Measurements from ENCODE around the gene HSPB1.
"Not testable (repeated sequence)": the region's sequence is repeated elsewhere in the genome, so short reads cannot be mapped to it uniquely, and the experiment has no call there.

HSPB1 gene

GRCh38 chr7:76286842-76287403 lies 15.6 kb upstream of the HSPB1 start:
- in situ Hi-C loops (cut with MboI; ENCODE audit: low sequenced_read_pairs), result no loop called here
- H3K27me3 ChIP-seq (ENCODE audit: low read depth), result no peaks in the 10 kb centered on the region
- H3K9me3 ChIP-seq, result no peaks in the 10 kb centered on the region
- no peak overlapping the region for H3K4me3 ChIP-seq
- H3K36me3 ChIP-seq (replicated peaks), result peaks cover 15% of the 10 kb centered on the region
- H3K4me1 ChIP-seq, result peaks cover 17% of the 10 kb centered on the region
- no peak for DNase-seq (ENCODE audit: low spot score in 2 of 2)

- in situ Hi-C loops (cut with MboI; ENCODE audit: low sequenced_read_pairs); H3K9me3 ChIP-seq; DNase-seq (ENCODE audit: low spot score in 2 of 2); H3K27me3 ChIP-seq (ENCODE audit: low read depth); H3K4me3 ChIP-seq; H3K36me3 ChIP-seq (replicated peaks): not testable (repeated sequence)
- H3K4me1 ChIP-seq, result peaks cover 27% of the 10 kb centered on the region
These were observed 11.6 kb upstream of the HSPB1 start for GRCh38 chr7:76290847-76291350.

GRCh38 chr7:76291351-76292212 lies 10.9 kb upstream of the HSPB1 start:
- Histone ChIP-seq H3K27me3 (ENCODE audit: low read depth) (no peaks in the 10 kb centered on the region), H3K4me1 (peaks cover 27% of the 10 kb centered on the region), H3K36me3 (replicated peaks) (peaks cover under 1% of the 10 kb centered on the region; the same call in 1 of the 2 replicates), H3K9me3 (no peaks in the 10 kb centered on the region), H3K4me3 (peak overlapping the region; percentile 3; the same call in 1 of the 2 replicates)
- DNase-seq (ENCODE audit: low spot score in 2 of 2), result peak; percentile 79 to 93
- in situ Hi-C loops (cut with MboI; ENCODE audit: low sequenced_read_pairs), result no loop called here

GRCh38 chr7:76292213-76292573 lies 10.3 kb upstream of the HSPB1 start:
- Histone ChIP-seq H3K36me3 (replicated peaks) (no peaks in the 10 kb centered on the region), H3K27me3 (ENCODE audit: low read depth) (no peaks in the 10 kb centered on the region), H3K4me1 (peaks cover 27% of the 10 kb centered on the region), H3K9me3 (no peaks in the 10 kb centered on the region), H3K4me3 (peak overlapping the region; percentile 3; the same call in 1 of the 2 replicates)
- DNase-seq (ENCODE audit: low spot score in 2 of 2), result no peak
- in situ Hi-C loops (cut with MboI; ENCODE audit: low sequenced_read_pairs), result no loop called here

GRCh38 chr7:76292911-76293310 lies 9.6 kb upstream of the HSPB1 start:
- H3K27me3 ChIP-seq (ENCODE audit: low read depth); H3K9me3 ChIP-seq; H3K36me3 ChIP-seq (replicated peaks); H3K4me3 ChIP-seq; DNase-seq (ENCODE audit: low spot score in 2 of 2); in situ Hi-C loops (cut with MboI; ENCODE audit: low sequenced_read_pairs): not testable (repeated sequence)
- peaks cover 27% of the 10 kb centered on the region for H3K4me1 ChIP-seq

GRCh38 chr7:76293407-76293901 lies 9.0 kb upstream of the HSPB1 start:
- no peaks in the 10 kb centered on the region for H3K36me3 ChIP-seq (replicated peaks)
- no peaks in the 10 kb centered on the region for H3K27me3 ChIP-seq (ENCODE audit: low read depth)
- H3K9me3 ChIP-seq, result no peaks in the 10 kb centered on the region
- no peak overlapping the region for H3K4me3 ChIP-seq
- H3K4me1 ChIP-seq, result peaks cover 27% of the 10 kb centered on the region
- in situ Hi-C loops (cut with MboI; ENCODE audit: low sequenced_read_pairs), result no loop called here
- DNase-seq (ENCODE audit: low spot score in 2 of 2), result no peak

- H3K4me3 ChIP-seq, result no peak overlapping the region
- DNase-seq (ENCODE audit: low spot score in 2 of 2), result peak; percentile 79 to 95
These were observed 8.0 kb upstream of the HSPB1 start for GRCh38 chr7:76294344-76295024.

GRCh38 chr7:76296743-76297740 lies 5.4 kb upstream of the HSPB1 start:
- DNase-seq (ENCODE audit: low spot score in 2 of 2), result no peak
- H3K27me3 ChIP-seq (ENCODE audit: low read depth), result no peaks in the 10 kb centered on the region
- H3K4me3 ChIP-seq, result no peak overlapping the region
- no peaks in the 10 kb centered on the region for H3K9me3 ChIP-seq
- in situ Hi-C loops (cut with MboI; ENCODE audit: low sequenced_read_pairs), result no loop called here
- H3K36me3 ChIP-seq (replicated peaks), result no peaks in the 10 kb centered on the region
- H3K4me1 ChIP-seq, result peaks cover 13% of the 10 kb centered on the region

More at GRCh38 chr7:76294344-76295024, 8.0 kb upstream of the HSPB1 start:
- H3K36me3 ChIP-seq (replicated peaks), result no peaks in the 10 kb centered on the region
- H3K27me3 ChIP-seq (ENCODE audit: low read depth), result no peaks in the 10 kb centered on the region
- in situ Hi-C loops (cut with MboI; ENCODE audit: low sequenced_read_pairs), result no loop called here
- peaks cover 23% of the 10 kb centered on the region for H3K4me1 ChIP-seq
- H3K9me3 ChIP-seq, result no peaks in the 10 kb centered on the region

- Histone ChIP-seq H3K4me1 (peaks cover 13% of the 10 kb centered on the region), H3K9me3 (no peaks in the 10 kb centered on the region), H3K36me3 (replicated peaks) (peaks cover 12% of the 10 kb centered on the region), H3K4me3 (no peak overlapping the region), H3K27me3 (ENCODE audit: low read depth) (no peaks in the 10 kb centered on the region)
- in situ Hi-C loops (cut with MboI; ENCODE audit: low sequenced_read_pairs), result no loop called here
- no peak for DNase-seq (ENCODE audit: low spot score in 2 of 2)
These were observed 2.2 kb upstream of the HSPB1 start for GRCh38 chr7:76300166-76300731.

- Histone ChIP-seq H3K9me3 (no peaks in the 10 kb centered on the region), H3K4me1 (peaks cover 13% of the 10 kb centered on the region), H3K27me3 (ENCODE audit: low read depth) (no peaks in the 10 kb centered on the region), H3K36me3 (replicated peaks) (peaks cover 12% of the 10 kb centered on the region), H3K4me3 (no peak overlapping the region)
- DNase-seq (ENCODE audit: low spot score in 2 of 2), result no peak
- in situ Hi-C loops (cut with MboI; ENCODE audit: low sequenced_read_pairs), result no loop called here
These were observed 1.5 kb upstream of the HSPB1 start for GRCh38 chr7:76301000-76301399.

- Histone ChIP-seq H3K4me1 (peaks cover 13% of the 10 kb centered on the region), H3K4me3 (peak overlapping the region; percentile 69), H3K27me3 (ENCODE audit: low read depth) (no peaks in the 10 kb centered on the region), H3K36me3 (replicated peaks) (peaks cover 12% of the 10 kb centered on the region), H3K9me3 (no peaks in the 10 kb centered on the region)
- DNase-seq (ENCODE audit: low spot score in 2 of 2), result peak; percentile 97 to 98
- in situ Hi-C loops (cut with MboI; ENCODE audit: low sequenced_read_pairs), result no loop called here
These were observed 1.0 kb downstream of the HSPB1 start for GRCh38 chr7:76303202-76304147.

- DNase-seq (ENCODE audit: low spot score in 2 of 2), result no peak
- no peaks in the 10 kb centered on the region for H3K9me3 ChIP-seq
- H3K36me3 ChIP-seq (replicated peaks), result peaks cover 12% of the 10 kb centered on the region
- no peak overlapping the region for H3K4me3 ChIP-seq
- no peaks in the 10 kb centered on the region for H3K27me3 ChIP-seq (ENCODE audit: low read depth)
- in situ Hi-C loops (cut with MboI; ENCODE audit: low sequenced_read_pairs), result no loop called here
- H3K4me1 ChIP-seq, result peaks cover 13% of the 10 kb centered on the region
These were observed 2.5 kb downstream of the HSPB1 start for GRCh38 chr7:76304888-76305375.

All from HAP-1 (cell line).